GM21576 (cell line): ENCODE measurements around the gene SMYD3.
A peak's percentile ranks its signal among the peaks of the same experiment; 100 is the strongest.

Experiments used
- ATAC-seq: cut with Tn5 transposase; IDR thresholded peaks from one replicate; pipeline ENCODE4 v1.9.1; 2021; ENCODE audit warnings: mild to moderate bottlenecking, moderate library complexity; ENCODE audit not compliant: unreplicated experiment

SMYD3 gene

GRCh38 chr1:246220495-246221065 is 286.5 kb downstream of the SMYD3 start:
- no peak for ATAC-seq

- peak; percentile 48 for ATAC-seq
These were observed 287.5 kb downstream of the SMYD3 start for GRCh38 chr1:246219508-246220030.

GRCh38 chr1:246218686-246219085 is 288.4 kb downstream of the SMYD3 start:
- ATAC-seq: no peak

GRCh38 chr1:246216906-246217305 is 290.2 kb downstream of the SMYD3 start:
- ATAC-seq: no peak

GRCh38 chr1:246215510-246215903 is 291.6 kb downstream of the SMYD3 start:
- ATAC-seq: no peak

GRCh38 chr1:246214708-246215509 is 292.2 kb downstream of the SMYD3 start:
- ATAC-seq: peak; percentile 96

- ATAC-seq: no peak
These were observed 293.1 kb downstream of the SMYD3 start for GRCh38 chr1:246213947-246214346.

- no peak for ATAC-seq
These were observed 293.6 kb downstream of the SMYD3 start for GRCh38 chr1:246213502-246213901.

- ATAC-seq: no peak
These were observed 294.0 kb downstream of the SMYD3 start for GRCh38 chr1:246213036-246213435.

- no peak for ATAC-seq
These were observed 295.1 kb downstream of the SMYD3 start for GRCh38 chr1:246212013-246212412.

GRCh38 chr1:246210756-246211155 is 296.3 kb downstream of the SMYD3 start:
- ATAC-seq: no peak

GRCh38 chr1:246208105-246208504 is 299.0 kb downstream of the SMYD3 start:
- ATAC-seq: no peak

- no peak for ATAC-seq
These were observed 303.9 kb downstream of the SMYD3 start for GRCh38 chr1:246203180-246203579.

GRCh38 chr1:246200738-246201137 is 306.3 kb downstream of the SMYD3 start:
- ATAC-seq: no peak

- no peak for ATAC-seq
These were observed 306.9 kb downstream of the SMYD3 start for GRCh38 chr1:246200225-246200624.

GRCh38 chr1:246199086-246199645 is 307.9 kb downstream of the SMYD3 start:
- no peak for ATAC-seq

GRCh38 chr1:246198115-246198816 is 308.8 kb downstream of the SMYD3 start:
- no peak for ATAC-seq

GRCh38 chr1:246197076-246197475 is 310.0 kb downstream of the SMYD3 start:
- no peak for ATAC-seq

GRCh38 chr1:246195296-246195695 is 311.8 kb downstream of the SMYD3 start:
- no peak for ATAC-seq

GRCh38 chr1:246193537-246193936 is 313.5 kb downstream of the SMYD3 start:
- no peak for ATAC-seq

- no peak for ATAC-seq
These were observed 318.0 kb downstream of the SMYD3 start for GRCh38 chr1:246189126-246189525.
